HCT116 (cell line): Measurements from ENCODE around the gene ARL6IP1.
"Not testable (repeated sequence)": the region's sequence is repeated elsewhere in the genome, so short reads cannot be mapped to it uniquely, and the experiment has no call there.

Experiments used
- ATF3 ChIP-seq: IDR thresholded peaks from 2 replicates; pipeline ENCODE4 v1.6.1; 2012
- CEBPB ChIP-seq: IDR thresholded peaks from 2 replicates; pipeline ENCODE4 v1.6.1; 2012; ENCODE audit warnings: low read depth
- EGR1 ChIP-seq: IDR thresholded peaks from 2 replicates; pipeline ENCODE4 v1.6.1; 2012; ENCODE audit warnings: low read depth
- EZH2 ChIP-seq: fragments of 200-600 bp; sonication (generic); IDR thresholded peaks from 2 replicates; pipeline ENCODE4 v1.6.1; 2017; ENCODE audit warnings: antibody characterized with exemption, mixed run types
- EZH2phosphoT487 ChIP-seq: fragments of 200-600 bp; IDR thresholded peaks from 2 replicates; pipeline ENCODE4 v1.6.1; 2018; ENCODE audit warnings: antibody characterized with exemption, borderline replicate concordance
- JUND ChIP-seq: IDR thresholded peaks from 2 replicates; pipeline ENCODE4 v1.6.1; 2012
- POLR2A ChIP-seq: IDR thresholded peaks from 2 replicates; pipeline ENCODE4 v1.7.0; 2011; ENCODE audit warnings: borderline replicate concordance; ENCODE audit not compliant: insufficient read depth, insufficient read length; ENCODE audit errors: extremely low read depth
- POLR2AphosphoS5 ChIP-seq: IDR thresholded peaks from 2 replicates; pipeline ENCODE4 v1.6.1; 2011; ENCODE audit warnings: mild to moderate bottlenecking, low read depth, low read length, moderate library complexity
- RAD21 ChIP-seq: IDR thresholded peaks from 2 replicates; pipeline ENCODE4 v1.6.1; 2012; ENCODE audit warnings: low read depth, mild to moderate bottlenecking
- REST ChIP-seq: IDR thresholded peaks from 2 replicates; pipeline ENCODE4 v1.6.1; 2012; ENCODE audit warnings: low read depth
- SP1 ChIP-seq: IDR thresholded peaks from 2 replicates; pipeline ENCODE4 v1.6.1; 2012; ENCODE audit warnings: low read depth
- YY1 ChIP-seq: IDR thresholded peaks from 2 replicates; pipeline ENCODE4 v1.6.1; 2011; ENCODE audit warnings: low read length, low read depth, moderate library complexity, mild to moderate bottlenecking; ENCODE audit not compliant: insufficient replicate concordance; ENCODE audit errors: extremely low read depth
- TF ChIP-seq, protein P1 (sequence below), 3 experiments: fragments of 200-600 bp in 1 of 3; sonication (generic) in 1 of 3; IDR thresholded peaks in 2 of 3; conservative IDR thresholded peaks in 1 of 3; 2 replicates each; pipeline ENCODE4 v1.5.1; 2012 to 2017; ENCODE audit warnings: low read depth in 2 of 3, low read length in 2 of 3, antibody characterized with exemption in 1 of 3, borderline replicate concordance in 1 of 3, control low read depth in 1 of 3, mild to moderate bottlenecking in 1 of 3, mixed read lengths in 1 of 3, mixed run types in 1 of 3, moderate library complexity in 1 of 3; ENCODE audit not compliant: insufficient read depth in 1 of 3

- TF ChIP-seq POLR2A, CEBPB, YY1, POLR2AphosphoS5, EGR1, ATF3, REST, EZH2, RAD21, EZH2phosphoT487, JUND, SP1: not testable (repeated sequence)
- TF ChIP-seq, protein P1, sequence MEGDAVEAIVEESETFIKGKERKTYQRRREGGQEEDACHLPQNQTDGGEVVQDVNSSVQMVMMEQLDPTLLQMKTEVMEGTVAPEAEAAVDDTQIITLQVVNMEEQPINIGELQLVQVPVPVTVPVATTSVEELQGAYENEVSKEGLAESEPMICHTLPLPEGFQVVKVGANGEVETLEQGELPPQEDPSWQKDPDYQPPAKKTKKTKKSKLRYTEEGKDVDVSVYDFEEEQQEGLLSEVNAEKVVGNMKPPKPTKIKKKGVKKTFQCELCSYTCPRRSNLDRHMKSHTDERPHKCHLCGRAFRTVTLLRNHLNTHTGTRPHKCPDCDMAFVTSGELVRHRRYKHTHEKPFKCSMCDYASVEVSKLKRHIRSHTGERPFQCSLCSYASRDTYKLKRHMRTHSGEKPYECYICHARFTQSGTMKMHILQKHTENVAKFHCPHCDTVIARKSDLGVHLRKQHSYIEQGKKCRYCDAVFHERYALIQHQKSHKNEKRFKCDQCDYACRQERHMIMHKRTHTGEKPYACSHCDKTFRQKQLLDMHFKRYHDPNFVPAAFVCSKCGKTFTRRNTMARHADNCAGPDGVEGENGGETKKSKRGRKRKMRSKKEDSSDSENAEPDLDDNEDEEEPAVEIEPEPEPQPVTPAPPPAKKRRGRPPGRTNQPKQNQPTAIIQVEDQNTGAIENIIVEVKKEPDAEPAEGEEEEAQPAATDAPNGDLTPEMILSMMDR (IDR thresholded peaks at IDR 0.05 in 2 of 3, conservative IDR thresholded peaks at IDR 0.05 in 1 of 3; ENCODE audit: borderline replicate concordance in 1 of 3, insufficient read depth in 1 of 3, low read depth in 2 of 3, low read length in 2 of 3), result not testable (repeated sequence)
Measured at GRCh38 chr16:18774651-18775050, 26.7 kb downstream of the ARL6IP1 start.
